Astrocyte (in vitro differentiated cells and primary cell): ENCODE measurements around the gene BAHD1.

Experiments
- CTCF ChIP-seq: IDR thresholded peaks from 2 replicates; pipeline ENCODE4 v1.5.1; 2011; ENCODE audit warnings: low read depth, mild to moderate bottlenecking, inconsistent platforms, low read length, moderate library complexity; ENCODE audit not compliant: insufficient read depth
- EZH2 ChIP-seq: IDR thresholded peaks from 2 replicates; pipeline ENCODE4 v1.6.1; 2012; ENCODE audit warnings: mild to moderate bottlenecking, low read length, inconsistent platforms; ENCODE audit not compliant: insufficient read depth

GRCh38 chr15:40436892-40437751 is 3.6 kb upstream of the BAHD1 start:
- TF ChIP-seq CTCF (no peak), EZH2 (no peak)
